Stimulated activated CD8-positive, alpha-beta memory T cell treated with anti-CD3 and anti-CD28 coated beads, Interleukin-2, amount 100 ng/mL, for 48 hours (primary cell): ENCODE measurements around the gene DHRS11.

ENCODE experiments used
- DNase-seq, 2 donors: peaks; one replicate each; pipeline ENCODE4 v3.0.0-alpha.2; 2020; ENCODE audit warnings: low read depth in 2 of 2

Gene DHRS11

DNA sequence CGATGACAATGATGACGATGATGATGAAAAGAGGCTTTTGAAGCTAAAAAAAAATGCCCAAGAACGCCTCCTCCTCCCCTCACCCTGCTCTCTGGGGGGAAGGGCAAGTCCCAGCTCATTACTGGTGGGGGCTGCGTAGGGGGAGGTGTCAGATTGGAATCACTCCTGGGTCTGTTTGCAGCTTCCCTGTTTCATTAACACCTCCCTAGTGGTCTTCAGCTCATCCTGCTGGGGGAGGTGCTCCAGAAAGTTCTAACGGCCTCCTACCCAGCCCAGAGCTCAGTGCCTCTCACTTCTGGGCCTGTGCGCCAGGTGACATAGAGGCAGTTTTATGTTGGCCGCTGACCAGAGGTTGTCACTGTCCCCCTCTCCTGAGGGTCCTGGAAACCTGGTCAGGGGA, 22.4 kb downstream of the DHRS11 start:
- no peak for DNase-seq

- DNase-seq = no peak
Observed at GRCh38 chr17:36614933-36615332, 23.3 kb downstream of the DHRS11 start.

GRCh38 chr17:36616061-36617029, 24.7 kb downstream of the DHRS11 start:
- DNase-seq = no peak

GRCh38 chr17:36617773-36618172, 26.1 kb downstream of the DHRS11 start:
- DNase-seq = no peak

- DNase-seq = no peak
Observed at GRCh38 chr17:36623281-36623680, 31.6 kb downstream of the DHRS11 start.

DNA sequence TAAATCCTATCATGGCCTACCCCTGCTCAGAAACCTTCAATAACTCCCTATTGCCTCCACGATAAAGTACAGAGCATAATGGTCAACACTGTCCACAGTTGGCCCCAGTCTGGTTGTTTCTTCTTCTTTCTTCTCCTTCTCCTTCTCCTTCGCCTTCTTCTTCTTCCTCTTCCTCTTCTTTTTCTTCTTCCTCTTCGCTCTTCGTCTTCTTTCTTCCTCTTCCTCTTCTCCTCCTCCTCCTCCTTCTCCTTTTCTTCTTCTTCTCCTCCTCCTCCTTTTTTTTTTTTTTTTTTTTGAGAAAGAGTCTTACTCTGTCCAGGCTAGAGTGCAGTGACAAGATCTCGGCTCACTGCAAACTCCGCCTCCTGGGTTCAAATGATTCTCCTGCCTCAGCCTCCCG, 33.5 kb downstream of the DHRS11 start:
- no peak for DNase-seq

DNA sequence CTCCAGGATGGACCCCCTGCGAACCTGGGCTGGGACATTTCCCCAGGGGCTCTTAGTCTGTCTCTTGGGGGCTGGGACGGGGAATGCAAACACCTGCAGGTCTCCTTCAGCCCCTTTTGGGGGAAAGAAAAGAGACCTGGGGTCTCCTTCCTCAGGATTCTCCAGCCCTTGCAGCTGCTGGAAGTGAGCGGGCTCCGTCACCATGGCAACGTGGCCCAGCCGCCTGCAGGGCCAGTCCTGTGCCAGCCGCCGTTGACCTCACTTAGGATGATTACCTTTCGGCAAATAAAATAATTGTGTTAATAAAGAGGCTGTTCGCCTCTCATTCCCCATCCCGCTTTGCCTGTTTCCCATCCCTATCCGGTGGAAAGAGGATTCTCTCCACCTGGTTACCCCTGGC, 35.4 kb downstream of the DHRS11 start:
- DNase-seq = no peak

GRCh38 chr17:36628576-36628975, 36.9 kb downstream of the DHRS11 start:
- DNase-seq = no peak

DNA sequence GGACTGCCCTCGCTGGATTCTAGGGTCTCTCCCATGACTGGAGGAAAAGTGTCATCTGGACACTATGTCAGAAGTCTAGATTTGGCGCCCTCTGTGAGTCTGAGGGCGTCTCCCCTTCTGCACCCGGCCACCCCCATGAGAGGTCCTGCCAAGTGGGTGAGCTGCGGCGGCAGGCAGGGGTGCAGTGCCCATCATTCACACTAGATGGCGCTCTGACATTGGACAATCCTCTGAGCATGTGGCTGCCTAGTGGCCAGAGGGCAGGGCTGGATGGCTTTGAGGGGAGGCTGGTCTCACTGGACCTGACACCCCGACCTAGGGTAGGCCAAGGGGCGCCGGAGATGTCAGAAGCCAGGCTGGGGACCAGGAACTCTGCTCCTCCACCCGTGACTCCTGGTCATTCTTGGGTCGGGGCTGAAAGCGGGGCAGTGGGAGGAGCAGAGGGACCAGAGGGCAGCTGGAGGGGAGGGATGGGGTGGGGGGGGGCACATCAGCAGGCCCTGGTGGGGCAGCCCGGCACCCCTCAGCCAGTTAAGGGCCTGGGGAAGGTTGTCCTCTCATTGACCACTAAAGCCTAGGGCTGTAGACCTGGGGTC, 37.7 kb downstream of the DHRS11 start:
- peak; percentile 62 to 77 for DNase-seq

GRCh38 chr17:36629970-36630502, 38.4 kb downstream of the DHRS11 start:
- DNase-seq = no peak

DNA sequence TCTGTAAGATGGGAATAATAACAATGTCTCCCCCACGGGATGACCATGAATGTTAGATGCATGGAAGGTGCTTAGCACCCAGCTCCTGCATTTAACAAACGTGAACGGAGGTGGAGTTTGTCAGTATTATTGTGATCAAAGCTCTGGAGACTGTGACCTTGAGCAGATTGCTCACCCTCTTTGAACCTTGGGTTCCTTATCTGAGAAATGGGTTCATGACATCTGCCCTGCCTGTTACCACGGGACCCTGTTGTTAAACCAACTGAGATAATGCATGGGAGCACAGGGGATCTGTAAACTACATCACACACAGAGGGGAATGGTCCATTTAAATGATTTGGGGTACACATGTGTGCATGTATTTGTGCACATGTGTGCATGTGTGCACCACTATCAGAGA, 39.3 kb downstream of the DHRS11 start:
- DNase-seq = no peak

- DNase-seq = no peak
Observed at GRCh38 chr17:36632916-36633771, 41.5 kb downstream of the DHRS11 start.

DNA sequence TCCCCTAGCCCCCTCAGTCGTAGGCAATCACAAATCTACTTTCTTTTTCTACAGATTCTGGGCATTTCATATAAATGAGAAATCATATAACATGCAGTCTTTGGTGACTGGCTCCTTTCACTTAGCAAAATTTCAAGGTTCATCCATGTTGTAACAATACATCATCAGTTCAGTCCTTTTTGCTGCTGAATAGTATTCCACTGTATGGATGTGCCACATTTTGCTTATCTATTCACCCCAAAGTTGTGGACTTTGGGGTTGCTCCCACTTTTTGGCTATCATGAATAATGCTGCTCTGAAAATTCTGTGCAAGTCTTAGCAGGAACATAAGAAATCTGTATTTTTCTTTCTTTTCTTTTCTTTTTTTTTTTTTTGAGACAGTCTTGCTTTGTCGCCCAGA, 48.7 kb downstream of the DHRS11 start:
- no peak for DNase-seq

GRCh38 chr17:36640836-36641235, 49.2 kb downstream of the DHRS11 start:
- DNase-seq = no peak

GRCh38 chr17:36641331-36641876, 49.7 kb downstream of the DHRS11 start:
- DNase-seq = no peak

DNA sequence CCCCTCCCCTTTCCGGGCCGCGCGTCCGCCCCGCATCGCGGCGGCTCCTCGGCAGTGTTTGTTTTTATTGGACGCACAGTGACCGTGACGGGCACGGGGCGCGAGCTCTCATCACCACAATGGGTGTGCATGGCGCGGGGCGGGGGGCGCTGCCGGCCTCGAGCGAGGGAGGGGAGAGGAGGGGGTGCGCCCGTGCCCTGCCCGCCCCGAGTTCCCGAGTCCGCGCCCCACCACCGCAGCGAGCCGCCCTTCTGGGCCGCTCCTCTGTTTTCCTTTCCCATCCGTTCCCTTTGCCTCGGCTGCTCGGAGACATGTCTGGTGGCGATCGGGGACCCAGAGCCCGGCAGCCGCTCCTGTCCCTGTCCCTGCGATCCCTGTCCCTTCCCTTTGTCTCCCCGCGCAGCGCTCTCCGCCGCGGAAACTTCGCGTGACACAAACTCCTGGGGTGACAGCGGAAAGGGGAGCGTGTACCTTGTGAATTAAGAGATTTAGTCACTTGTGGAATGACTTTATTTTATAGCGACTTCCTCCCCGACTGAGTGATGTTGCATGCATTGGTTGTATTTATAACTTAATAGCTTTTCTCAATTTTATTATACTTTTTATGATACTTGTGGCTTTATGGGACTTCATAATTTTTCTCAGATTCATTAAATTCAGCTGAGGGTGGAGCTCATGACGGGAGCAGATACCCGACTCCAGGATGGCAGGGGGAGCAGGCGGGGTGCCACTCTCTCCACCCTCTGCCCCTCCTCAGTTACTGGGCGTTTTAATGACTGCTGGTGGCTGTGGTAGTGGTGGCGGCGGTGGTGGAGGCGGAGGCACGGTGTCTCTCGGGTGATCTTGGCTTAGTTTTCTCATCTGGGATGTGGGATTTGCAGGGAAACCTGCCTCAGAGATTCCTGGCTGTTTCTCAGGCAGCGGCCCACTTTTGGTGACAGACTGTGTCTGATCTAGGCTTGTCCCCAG, 50.5 kb downstream of the DHRS11 start:
- DNase-seq = no peak

- no peak for DNase-seq
Observed at GRCh38 chr17:36643086-36643685, 51.5 kb downstream of the DHRS11 start.

- no peak for DNase-seq
Observed at GRCh38 chr17:36645422-36645821, 53.7 kb downstream of the DHRS11 start.

DNA sequence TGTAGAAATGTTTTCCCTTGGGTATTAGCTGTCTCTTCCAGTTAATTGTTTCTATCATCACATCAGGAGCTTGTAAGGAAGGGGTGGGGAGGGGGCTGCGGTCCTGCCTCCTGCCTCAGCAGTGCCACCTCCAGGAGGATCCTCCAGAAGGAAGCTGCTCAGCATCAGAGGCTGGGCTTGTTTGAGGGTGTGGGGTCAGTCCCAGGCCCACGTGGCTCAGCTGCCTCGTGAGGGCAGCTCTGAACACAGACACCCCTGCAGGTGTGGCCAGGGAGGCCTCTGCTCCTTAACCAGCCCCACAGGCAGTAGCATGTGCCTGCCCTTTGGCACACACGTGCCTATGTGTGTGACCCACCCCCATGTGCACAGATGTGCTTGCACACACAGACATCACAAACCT, 56.0 kb downstream of the DHRS11 start:
- DNase-seq = no peak
